Measurements from ENCODE around the gene THRB. TPM values are rescaled to one million over a fixed set of nuclear protein-coding genes. Genes with fewer than 3 reads are reported as not detected.

Gene THRB
- total RNA-seq, 4 donors from 2014 or later: 6.3 to 10.3 (median 8.5) TPM

- no peak for TF ChIP-seq EP300 (IDR thresholded peaks at IDR 0.05)
- no peak for TF ChIP-seq POLR2A (IDR thresholded peaks at IDR 0.05)
- TF ChIP-seq, protein P1, sequence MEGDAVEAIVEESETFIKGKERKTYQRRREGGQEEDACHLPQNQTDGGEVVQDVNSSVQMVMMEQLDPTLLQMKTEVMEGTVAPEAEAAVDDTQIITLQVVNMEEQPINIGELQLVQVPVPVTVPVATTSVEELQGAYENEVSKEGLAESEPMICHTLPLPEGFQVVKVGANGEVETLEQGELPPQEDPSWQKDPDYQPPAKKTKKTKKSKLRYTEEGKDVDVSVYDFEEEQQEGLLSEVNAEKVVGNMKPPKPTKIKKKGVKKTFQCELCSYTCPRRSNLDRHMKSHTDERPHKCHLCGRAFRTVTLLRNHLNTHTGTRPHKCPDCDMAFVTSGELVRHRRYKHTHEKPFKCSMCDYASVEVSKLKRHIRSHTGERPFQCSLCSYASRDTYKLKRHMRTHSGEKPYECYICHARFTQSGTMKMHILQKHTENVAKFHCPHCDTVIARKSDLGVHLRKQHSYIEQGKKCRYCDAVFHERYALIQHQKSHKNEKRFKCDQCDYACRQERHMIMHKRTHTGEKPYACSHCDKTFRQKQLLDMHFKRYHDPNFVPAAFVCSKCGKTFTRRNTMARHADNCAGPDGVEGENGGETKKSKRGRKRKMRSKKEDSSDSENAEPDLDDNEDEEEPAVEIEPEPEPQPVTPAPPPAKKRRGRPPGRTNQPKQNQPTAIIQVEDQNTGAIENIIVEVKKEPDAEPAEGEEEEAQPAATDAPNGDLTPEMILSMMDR (IDR thresholded peaks at IDR 0.05): no peak
- Histone ChIP-seq H3K27ac (no peak overlapping the region), H3K4me3 (no peak overlapping the region), H3K9me3 (no peaks in the 10 kb centered on the region), H3K36me3 (no peaks in the 10 kb centered on the region), H3K27me3 (no peaks in the 10 kb centered on the region), H3K4me1 (no peaks in the 10 kb centered on the region)
- WGBS, 2 donors: 74 to 79% methylated on average over 2 of the region's 2 CpGs
- DNase-seq (ENCODE audit: low spot score in 2 of 2): no peak
These were observed 231.5 kb downstream of the THRB start for GRCh38 chr3:24263069-24263668.

- Histone ChIP-seq H3K36me3 (no peaks in the 10 kb centered on the region), H3K4me1 (no peaks in the 10 kb centered on the region), H3K9me3 (no peaks in the 10 kb centered on the region), H3K27ac (no peak overlapping the region), H3K4me3 (no peak overlapping the region), H3K27me3 (no peaks in the 10 kb centered on the region)
- no peak for DNase-seq (ENCODE audit: low spot score in 2 of 2)
- no peak for TF ChIP-seq POLR2A (IDR thresholded peaks at IDR 0.05)
- TF ChIP-seq, protein P1 (IDR thresholded peaks at IDR 0.05): no peak
- TF ChIP-seq EP300 (IDR thresholded peaks at IDR 0.05): no peak
These were observed 233.1 kb downstream of the THRB start for GRCh38 chr3:24261521-24261920.

GRCh38 chr3:24259901-24260512 lies 234.6 kb downstream of the THRB start:
- Histone ChIP-seq H3K27ac (no peak overlapping the region), H3K4me3 (no peak overlapping the region), H3K9me3 (no peaks in the 10 kb centered on the region), H3K27me3 (no peaks in the 10 kb centered on the region), H3K4me1 (no peaks in the 10 kb centered on the region), H3K36me3 (no peaks in the 10 kb centered on the region)
- DNase-seq (ENCODE audit: low spot score in 2 of 2): no peak
- TF ChIP-seq, protein P1 (IDR thresholded peaks at IDR 0.05): no peak
- TF ChIP-seq POLR2A (IDR thresholded peaks at IDR 0.05) (no peak), EP300 (IDR thresholded peaks at IDR 0.05) (no peak)
- WGBS, 2 donors: 88 to 99% methylated on average over 2 of the region's 2 CpGs

GRCh38 chr3:24258727-24259600 lies 235.7 kb downstream of the THRB start:
- TF ChIP-seq, protein P1 (IDR thresholded peaks at IDR 0.05): no peak
- Histone ChIP-seq H3K27ac (no peak overlapping the region), H3K4me3 (no peak overlapping the region), H3K36me3 (no peaks in the 10 kb centered on the region), H3K9me3 (no peaks in the 10 kb centered on the region), H3K4me1 (no peaks in the 10 kb centered on the region), H3K27me3 (no peaks in the 10 kb centered on the region)
- WGBS, 2 donors: 77 to 79% methylated on average over 12 of the region's 12 CpGs
- DNase-seq (ENCODE audit: low spot score in 2 of 2): no peak

- Histone ChIP-seq H3K9me3 (no peaks in the 10 kb centered on the region), H3K4me1 (no peaks in the 10 kb centered on the region), H3K27me3 (no peaks in the 10 kb centered on the region), H3K36me3 (no peaks in the 10 kb centered on the region), H3K27ac (no peak overlapping the region), H3K4me3 (no peak overlapping the region)
- TF ChIP-seq EP300 (IDR thresholded peaks at IDR 0.05) (no peak), POLR2A (IDR thresholded peaks at IDR 0.05) (no peak)
- TF ChIP-seq, protein P1 (IDR thresholded peaks at IDR 0.05): no peak
- 82 to 94% methylated on average over 5 of the region's 5 CpGs for WGBS, 2 donors
- DNase-seq (ENCODE audit: low spot score in 2 of 2): no peak
These were observed 236.4 kb downstream of the THRB start for GRCh38 chr3:24258260-24258659.
